Thymus (tissue), 11 donors: ENCODE data around the gene UBL7. TPM values are rescaled to one million over a fixed set of nuclear protein-coding genes. Genes with fewer than 3 reads are reported as not detected.

Source experiments
- DNase-seq, 9 donors: peaks; one replicate each; pipeline ENCODE4 v3.0.0-alpha.2; 2013; ENCODE audit warnings: low spot score in 9 of 9, low read depth in 6 of 9, missing footprints in 1 of 9
- H3K27ac ChIP-seq, 2 donors: one replicate each; pipeline ENCODE4 v1.5.1; 2013; ENCODE audit warnings: control low read depth in 1 of 2, low read depth in 1 of 2, low read length in 1 of 2, mild to moderate bottlenecking in 1 of 2, moderate library complexity in 1 of 2
- H3K27me3 ChIP-seq, 2 donors: one replicate each; pipeline ENCODE4 v1.5.1; 2013; ENCODE audit warnings: low read length in 1 of 2; ENCODE audit not compliant: control insufficient read depth in 2 of 2, insufficient read depth in 1 of 2
- H3K36me3 ChIP-seq, 2 donors: one replicate each; pipeline ENCODE4 v1.5.1; 2013; ENCODE audit warnings: low read length in 1 of 2, mild to moderate bottlenecking in 1 of 2, moderate library complexity in 1 of 2; ENCODE audit not compliant: control insufficient read depth in 2 of 2, insufficient read depth in 2 of 2
- H3K4me1 ChIP-seq, 2 donors: one replicate each; pipeline ENCODE4 v1.5.1; 2013; ENCODE audit warnings: low read length in 2 of 2; ENCODE audit not compliant: control insufficient read depth in 2 of 2, insufficient read depth in 2 of 2
- H3K4me3 ChIP-seq, 2 donors: one replicate each; pipeline ENCODE4 v1.5.1; 2013; ENCODE audit warnings: low read length in 2 of 2, control low read depth in 1 of 2, mild to moderate bottlenecking in 1 of 2
- H3K9me3 ChIP-seq, 2 donors: one replicate each; pipeline ENCODE4 v1.5.1; 2013; ENCODE audit warnings: low read length in 1 of 2, mild to moderate bottlenecking in 1 of 2; ENCODE audit not compliant: control insufficient read depth in 2 of 2, insufficient read depth in 1 of 2
- WGBS: extraction: QIAGEN DNeasy Blood & Tissue Kit; methylation state at CpG from one replicate; pipeline ENCODE4 v1.1.7; 2013; 5-methylcytosine and 5-hydroxymethylcytosine counted together
- polyA plus RNA-seq: library from polyadenylated mRNA; stranded (reverse); fragments of 200-250 nt; gene quantifications from one replicate; pipeline ENCODE4 v1.2.3, GENCODE V29; 2013
- total RNA-seq: library from RNA; stranded (reverse); fragments of 120-200 nt; gene quantifications from one replicate; pipeline ENCODE4 v1.2.4, GENCODE V29; 2013
- donor health status: healthy.

Gene UBL7
- total and polyA plus RNA-seq, 2 donors, result 38.7 to 78.3 TPM

DNA sequence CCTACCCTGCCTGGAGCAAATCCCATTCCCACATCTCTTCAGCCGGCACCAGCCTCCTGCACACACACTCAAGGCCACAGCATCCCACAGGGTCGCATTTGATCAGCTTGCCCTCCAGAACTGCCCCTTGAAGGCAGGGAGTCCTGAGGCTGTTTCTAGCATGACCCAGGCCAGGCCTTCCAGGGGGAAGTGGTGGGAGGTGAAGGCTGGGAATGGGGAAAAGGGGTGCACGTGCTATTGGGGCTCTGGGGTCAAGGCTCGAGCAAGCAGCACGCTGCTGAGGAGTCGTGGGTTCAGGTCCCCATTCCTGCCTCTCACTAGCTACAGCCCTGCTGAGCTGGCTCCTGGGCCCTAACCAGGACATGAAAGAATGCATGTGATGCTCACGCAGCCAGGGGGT is 52.1 kb downstream of the UBL7 start:
- peak overlapping the region in 1 of 2 donors; percentile 7 for H3K27ac ChIP-seq
- no peak overlapping the region for H3K4me3 ChIP-seq
- H3K9me3 ChIP-seq, result no peaks in the 10 kb centered on the region
- H3K36me3 ChIP-seq, result peaks cover 36 to 48% of the 10 kb centered on the region in 2 donors
- no peaks in the 10 kb centered on the region for H3K27me3 ChIP-seq
- DNase-seq, result no peak
- 91% methylated on average over 7 of the region's 7 CpGs for WGBS
- H3K4me1 ChIP-seq, result peaks cover 5 to 47% of the 10 kb centered on the region in 2 donors

DNA sequence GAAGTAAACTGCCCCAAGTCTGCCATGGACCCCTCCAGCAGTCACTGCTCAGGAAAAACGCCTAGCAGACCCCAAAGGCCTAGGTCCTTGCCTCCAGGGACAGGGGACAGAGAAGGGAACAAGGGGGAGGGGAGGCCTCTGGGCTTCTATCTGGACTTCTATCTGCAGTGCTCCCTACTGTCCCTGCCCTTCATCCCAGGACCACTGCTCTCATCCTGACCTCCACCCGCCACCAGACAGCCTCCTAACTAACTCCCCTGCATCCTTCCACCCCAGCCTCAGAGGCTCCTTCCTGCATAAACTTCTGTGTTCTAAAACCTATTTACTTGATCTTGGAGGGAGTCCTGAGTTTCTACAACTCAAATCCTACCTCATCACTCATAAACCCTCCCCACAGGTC is 52.6 kb downstream of the UBL7 start:
- 96% methylated on average over 2 of the region's 2 CpGs for WGBS
- Histone ChIP-seq H3K4me3 (no peak overlapping the region), H3K27me3 (no peaks in the 10 kb centered on the region), H3K9me3 (no peaks in the 10 kb centered on the region), H3K4me1 (peaks cover 10 to 47% of the 10 kb centered on the region in 2 donors), H3K27ac (peak overlapping the region in 1 of 2 donors; percentile 7), H3K36me3 (peaks cover 32 to 44% of the 10 kb centered on the region in 2 donors)
- no peak for DNase-seq

DNA sequence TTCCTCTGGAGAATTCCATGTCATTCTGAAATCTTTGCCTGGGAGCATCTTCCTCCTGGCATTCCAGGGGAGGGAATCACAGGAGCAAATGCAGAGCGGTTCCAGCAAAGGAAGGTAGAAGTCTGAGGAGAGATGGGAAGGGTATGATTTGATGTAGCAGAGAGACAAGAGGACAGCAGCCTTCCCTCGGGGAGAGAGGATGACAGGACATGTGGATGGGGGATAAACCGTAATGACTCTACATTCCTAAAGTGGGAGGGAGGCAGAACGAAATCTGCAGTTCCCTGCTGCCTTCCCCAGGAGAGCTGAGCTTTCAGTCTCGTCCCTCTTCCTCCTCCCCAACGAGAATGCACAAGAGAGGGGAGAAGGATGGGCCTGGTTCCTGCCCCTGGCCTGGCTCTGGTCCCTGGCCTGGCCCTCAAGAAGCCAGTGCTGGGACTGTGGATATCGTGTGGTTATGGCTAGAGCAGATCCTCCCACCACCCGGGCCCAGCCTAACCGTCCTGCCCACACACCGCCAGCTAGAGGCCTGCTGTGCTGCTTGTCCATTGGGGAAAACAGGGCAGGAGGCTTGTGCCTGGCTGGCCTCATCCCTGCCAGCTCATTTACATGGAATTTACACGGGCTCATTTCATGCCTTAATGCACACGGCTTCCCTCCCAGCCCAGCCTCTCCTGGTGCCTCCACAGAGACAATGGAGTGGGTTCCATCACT is 53.8 kb downstream of the UBL7 start:
- H3K4me3 ChIP-seq, result no peak overlapping the region
- H3K4me1 ChIP-seq, result peaks cover 21 to 57% of the 10 kb centered on the region in 2 donors
- 88% methylated on average over 12 of the region's 12 CpGs for WGBS
- no peak for DNase-seq
- H3K9me3 ChIP-seq, result peaks cover 0 to 5% of the 10 kb centered on the region in 2 donors
- no peak overlapping the region for H3K27ac ChIP-seq
- H3K27me3 ChIP-seq, result no peaks in the 10 kb centered on the region
- H3K36me3 ChIP-seq, result peaks cover 23 to 32% of the 10 kb centered on the region in 2 donors

DNA sequence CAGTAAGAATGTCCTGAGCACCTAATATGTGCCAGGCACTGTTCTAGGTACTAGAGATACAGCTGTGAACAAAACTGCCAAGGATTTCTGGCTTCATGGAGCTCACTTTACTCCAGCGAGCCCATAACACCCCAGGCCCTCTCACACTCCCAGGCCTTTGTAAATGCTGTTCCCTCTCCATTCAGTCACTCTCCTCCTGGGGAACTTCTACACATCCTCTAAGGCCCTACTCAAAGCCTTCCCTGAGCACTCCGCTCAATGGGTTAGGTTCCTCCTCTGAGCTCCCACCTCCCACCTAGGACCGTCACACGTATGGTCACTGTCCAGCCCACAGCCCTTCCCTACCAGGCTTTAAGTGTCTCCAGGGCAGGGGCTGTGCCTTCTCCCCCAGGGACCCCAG is 54.4 kb downstream of the UBL7 start:
- WGBS, result 97% methylated on average over 4 of the region's 4 CpGs
- H3K36me3 ChIP-seq, result peaks cover 17 to 26% of the 10 kb centered on the region in 2 donors
- no peaks in the 10 kb centered on the region for H3K27me3 ChIP-seq
- H3K27ac ChIP-seq, result no peak overlapping the region
- H3K4me1 ChIP-seq, result peaks cover 27 to 63% of the 10 kb centered on the region in 2 donors
- H3K4me3 ChIP-seq, result no peak overlapping the region
- H3K9me3 ChIP-seq, result peaks cover 0 to 5% of the 10 kb centered on the region in 2 donors
- DNase-seq, result no peak

DNA sequence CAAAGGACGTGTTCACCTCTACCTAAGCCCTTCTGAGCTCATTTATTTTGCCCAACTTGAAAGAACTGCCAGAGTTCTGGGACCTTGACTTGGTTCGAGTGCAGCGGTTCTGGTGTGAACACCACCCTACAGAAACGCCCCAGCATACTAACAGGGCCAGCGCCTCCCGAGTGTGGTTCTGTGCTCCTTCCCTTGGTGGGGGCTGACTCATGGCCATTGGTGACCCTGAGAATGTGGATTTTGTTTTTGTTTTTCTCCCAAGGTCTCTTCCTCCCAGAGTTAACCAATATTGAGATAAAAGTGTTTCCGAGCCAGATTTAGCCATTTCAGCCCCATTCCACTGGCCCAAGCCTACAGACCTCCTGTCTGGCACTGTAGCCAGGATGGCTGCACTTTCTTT is 55.1 kb downstream of the UBL7 start:
- H3K4me3 ChIP-seq, result no peak overlapping the region
- peaks cover 0 to 5% of the 10 kb centered on the region in 2 donors for H3K9me3 ChIP-seq
- DNase-seq, result no peak
- H3K27me3 ChIP-seq, result no peaks in the 10 kb centered on the region
- H3K36me3 ChIP-seq, result peaks cover 10 to 19% of the 10 kb centered on the region in 2 donors
- H3K4me1 ChIP-seq, result peaks cover 34 to 70% of the 10 kb centered on the region in 2 donors
- 96% methylated on average over 7 of the region's 7 CpGs for WGBS
- H3K27ac ChIP-seq, result peak overlapping the region in 1 of 2 donors; percentile 12

DNA sequence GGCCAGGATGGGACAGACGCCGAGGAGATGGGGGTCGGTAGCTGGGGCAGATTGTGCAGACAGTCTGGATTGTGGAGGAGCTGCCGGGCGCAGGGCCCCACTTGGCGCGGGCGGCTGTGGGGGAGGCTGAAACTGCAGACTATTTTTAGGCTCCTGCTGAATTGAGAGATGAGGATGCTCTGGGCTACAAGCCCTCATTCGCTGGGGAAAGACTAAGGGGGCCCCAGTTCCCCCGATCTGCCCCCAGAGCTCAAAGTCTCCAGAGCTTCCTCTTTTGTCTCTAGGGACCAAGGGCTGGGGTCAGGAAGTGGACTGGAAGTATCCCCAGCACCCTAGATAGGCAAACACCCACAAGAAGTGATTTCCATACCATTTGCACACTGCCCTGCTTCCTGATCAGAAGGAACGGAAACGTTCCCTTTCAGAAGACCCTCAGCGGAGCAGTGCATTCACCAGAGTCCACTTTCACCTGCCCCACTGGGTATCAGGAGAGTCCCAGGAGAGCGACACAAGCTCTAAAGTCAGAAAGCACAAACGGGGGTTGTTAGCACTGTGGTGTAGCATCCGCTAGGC is 56.9 kb downstream of the UBL7 start:
- peaks cover 48 to 86% of the 10 kb centered on the region in 2 donors for H3K4me1 ChIP-seq
- peak in 1 of 9 donors; percentile 69 for DNase-seq
- H3K27me3 ChIP-seq, result no peaks in the 10 kb centered on the region
- H3K4me3 ChIP-seq, result peak overlapping the region in 1 of 2 donors; percentile 12
- H3K36me3 ChIP-seq, result peaks cover 0 to 3% of the 10 kb centered on the region in 2 donors
- 25% methylated on average over 16 of the region's 16 CpGs for WGBS
- peaks cover 0 to 5% of the 10 kb centered on the region in 2 donors for H3K9me3 ChIP-seq
- H3K27ac ChIP-seq, result peak overlapping the region in 1 of 2 donors; percentile 100

DNA sequence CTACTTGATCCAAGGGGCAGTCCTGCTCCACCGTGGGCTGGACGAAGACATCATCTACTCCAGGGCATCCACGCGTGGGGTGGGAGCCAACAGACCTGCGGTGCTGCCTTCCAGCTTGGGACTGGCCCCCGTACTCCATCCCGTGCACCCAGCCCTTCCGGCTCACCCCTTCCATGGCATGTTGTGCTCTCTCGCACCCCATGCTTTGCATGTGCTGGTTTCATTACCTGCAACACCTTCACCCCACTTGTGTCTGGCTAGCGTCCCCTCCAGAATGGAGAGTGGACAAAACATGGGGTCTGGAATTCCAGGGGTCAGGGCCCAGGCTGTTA is 57.4 kb downstream of the UBL7 start:
- peaks cover 53 to 91% of the 10 kb centered on the region in 2 donors for H3K4me1 ChIP-seq
- no peak for DNase-seq
- WGBS, result 80% methylated on average over 10 of the region's 10 CpGs
- peak overlapping the region; percentile 98 to 100 for H3K27ac ChIP-seq
- H3K36me3 ChIP-seq, result peaks cover 0 to 2% of the 10 kb centered on the region in 2 donors
- no peaks in the 10 kb centered on the region for H3K27me3 ChIP-seq
- H3K4me3 ChIP-seq, result peak overlapping the region in 1 of 2 donors; percentile 12
- peaks cover 0 to 5% of the 10 kb centered on the region in 2 donors for H3K9me3 ChIP-seq

DNA sequence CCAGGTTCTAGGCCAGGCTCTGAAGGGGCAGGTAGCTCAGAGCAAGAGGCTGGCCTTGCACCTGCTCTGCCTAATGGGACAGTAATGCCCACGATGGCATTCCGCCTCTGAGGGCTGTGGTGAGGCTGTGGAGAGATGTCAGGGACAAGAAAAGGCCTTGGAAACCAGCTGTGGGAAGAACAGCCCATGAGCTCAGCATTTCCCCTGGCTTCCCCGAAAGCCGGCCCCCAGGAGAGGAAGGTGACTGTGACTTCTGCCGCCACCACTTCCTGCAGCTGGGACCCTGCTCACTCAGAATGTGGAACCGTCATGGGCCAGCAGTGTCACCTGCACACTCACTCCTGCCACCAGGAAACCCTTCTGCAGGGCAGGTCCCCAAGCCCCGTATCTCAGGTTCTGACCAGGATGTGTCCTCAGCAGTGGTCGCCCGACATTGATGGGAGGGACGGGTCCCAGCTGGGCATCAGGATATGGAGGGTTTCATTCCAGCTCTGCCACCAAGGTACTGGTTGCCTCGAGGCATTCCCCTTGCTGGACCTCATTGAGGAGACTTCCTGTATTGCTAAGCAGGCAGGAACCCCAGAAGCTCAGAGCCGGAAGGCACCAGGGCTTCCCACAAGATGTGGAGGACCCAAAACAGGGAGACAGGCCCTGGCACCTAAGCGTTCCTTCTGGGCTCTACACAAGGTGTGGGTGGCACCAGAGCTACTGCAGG is 57.9 kb downstream of the UBL7 start:
- H3K4me1 ChIP-seq, result peaks cover 59 to 92% of the 10 kb centered on the region in 2 donors
- peak overlapping the region in 1 of 2 donors; percentile 12 for H3K4me3 ChIP-seq
- peaks cover 0 to 9% of the 10 kb centered on the region in 2 donors for H3K9me3 ChIP-seq
- peak overlapping the region; percentile 98 to 100 for H3K27ac ChIP-seq
- 6% methylated on average over 13 of the region's 13 CpGs for WGBS
- peaks cover 0 to 2% of the 10 kb centered on the region in 2 donors for H3K36me3 ChIP-seq
- DNase-seq, result peak in 5 of 9 donors; percentile 62 to 91 (median 83)
- H3K27me3 ChIP-seq, result no peaks in the 10 kb centered on the region
